Measurements from ENCODE around the gene LRRC72.
A peak's percentile ranks its signal among the peaks of the same experiment; 100 is the strongest.
"Not testable (repeated sequence)": the region's sequence is repeated elsewhere in the genome, so short reads cannot be mapped to it uniquely, and the experiment has no call there.

LRRC72 gene

GRCh38 chr7:16526742-16527540 is at the start of gene LRRC72:
Gene LRRC72 (plus strand): TSS chr7:16526825. CDS start chr7:16526953, 128 bp downstream.
- no peak for DNase-seq (ENCODE audit: low spot score)

DNA sequence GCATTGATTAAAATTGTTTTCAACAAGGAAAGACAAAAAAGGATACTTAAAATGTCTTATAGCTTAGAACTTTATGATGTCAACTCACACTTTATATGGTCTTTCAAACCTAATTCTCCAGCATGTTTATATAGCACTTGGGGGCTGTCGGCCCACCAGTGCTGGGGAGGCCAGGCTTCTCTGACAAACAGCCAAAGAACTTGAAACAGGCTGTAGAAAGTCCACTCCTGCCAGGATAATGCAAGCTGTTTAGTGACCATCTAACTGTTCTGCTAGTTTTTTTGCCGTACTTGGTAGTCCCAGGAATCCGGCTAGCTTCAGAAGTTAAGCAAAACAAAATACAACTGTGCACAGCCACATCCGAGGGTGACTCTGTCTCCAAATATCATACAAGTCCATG is 47.5 kb upstream of the LRRC72 start:
- no peak for DNase-seq (ENCODE audit: low spot score)

GRCh38 chr7:16479591-16479990 is 47.0 kb upstream of the LRRC72 start:
- no peak for DNase-seq (ENCODE audit: low spot score)

DNA sequence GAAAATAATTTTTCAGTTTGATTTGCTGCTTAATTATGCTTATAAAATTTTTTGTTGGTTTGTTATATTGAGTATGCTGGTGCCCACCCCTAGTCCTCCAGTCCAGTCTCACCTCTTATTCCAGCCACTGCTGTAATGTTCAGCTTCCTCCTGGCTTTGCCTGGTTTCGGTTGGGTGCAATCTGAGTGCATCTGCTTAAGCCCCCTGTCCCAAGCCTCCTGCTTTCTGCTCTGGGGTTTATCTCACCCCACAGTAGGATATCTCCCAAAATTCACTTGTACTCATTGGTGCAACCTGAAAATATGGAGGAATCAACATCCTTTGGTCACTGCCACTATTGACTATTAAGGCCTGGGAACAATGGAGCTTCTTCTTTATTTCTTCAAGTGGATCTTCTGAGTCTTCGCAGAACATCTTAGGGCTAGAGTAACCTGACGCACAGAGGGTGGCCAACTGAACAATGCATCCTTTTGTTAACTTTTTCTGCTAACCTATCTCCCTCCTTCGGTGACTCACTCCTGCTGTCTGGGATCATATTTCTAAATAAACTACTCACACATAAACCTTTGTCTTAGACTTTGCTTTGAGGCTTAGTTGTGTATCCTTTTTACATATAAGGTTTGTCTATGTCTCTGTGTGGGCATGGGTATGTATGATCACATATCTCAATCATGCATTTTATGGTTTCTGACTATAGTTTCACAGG is 42.0 kb upstream of the LRRC72 start:
- DNase-seq (ENCODE audit: low spot score), result no peak

DNA sequence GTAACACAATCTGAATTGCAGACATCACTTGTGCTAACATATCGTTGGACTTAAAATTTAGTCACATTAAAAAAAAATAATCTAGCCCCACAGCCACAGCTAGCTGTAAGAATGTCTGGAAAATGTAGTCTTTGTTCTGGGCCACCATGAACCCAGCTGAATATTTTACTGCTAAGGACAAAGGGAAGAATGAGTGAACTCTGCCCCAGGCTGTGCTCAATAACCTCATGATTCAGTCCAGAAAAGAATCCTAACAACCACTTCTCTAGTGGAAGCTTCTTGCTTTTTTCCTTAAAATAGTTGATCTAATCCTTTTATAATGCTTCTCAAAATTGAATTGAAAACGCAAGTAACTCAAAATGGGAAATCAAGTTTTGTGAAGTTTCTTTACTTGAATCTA is 35.5 kb upstream of the LRRC72 start:
- no peak for DNase-seq (ENCODE audit: low spot score)

GRCh38 chr7:16492513-16493062 is 34.0 kb upstream of the LRRC72 start:
- DNase-seq (ENCODE audit: low spot score), result peak; percentile 44

DNA sequence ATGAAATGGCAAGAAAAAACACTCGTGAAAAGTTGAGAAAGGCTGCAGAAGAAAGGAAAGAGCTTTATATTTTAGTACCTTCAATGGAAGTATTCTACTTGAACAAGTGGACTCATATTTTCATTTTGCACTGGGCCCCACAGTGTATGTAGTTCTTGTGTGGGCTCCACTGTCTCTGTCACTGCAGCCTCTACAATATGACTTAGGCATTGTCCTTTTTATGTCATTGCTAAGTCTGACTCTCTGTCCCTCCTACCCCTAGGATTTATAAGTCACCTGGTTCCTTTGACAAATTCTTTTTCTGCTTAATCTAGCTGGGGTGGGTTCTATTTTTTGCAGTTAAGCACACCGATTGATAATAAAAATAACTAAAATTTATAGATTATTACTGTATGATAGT is 33.4 kb upstream of the LRRC72 start:
- DNase-seq (ENCODE audit: low spot score), result no peak

DNA sequence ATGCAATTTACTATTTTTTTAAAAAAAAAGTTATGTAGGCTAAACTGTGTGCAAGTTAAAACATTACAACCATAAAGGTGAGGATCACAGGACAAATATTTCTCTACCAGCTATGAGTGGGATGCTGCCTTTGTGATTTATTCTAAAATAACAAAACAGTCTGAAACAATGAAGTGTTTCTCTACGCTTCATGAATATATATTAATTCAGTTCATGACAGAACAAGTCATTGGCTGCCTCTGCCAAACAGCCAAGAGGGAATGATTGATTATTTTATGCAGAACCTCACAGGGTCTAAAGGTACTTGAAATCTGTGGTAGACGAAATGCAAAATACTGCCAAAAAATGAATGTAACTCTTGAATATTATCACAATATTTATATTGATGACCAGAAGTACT is 32.1 kb upstream of the LRRC72 start:
- no peak for DNase-seq (ENCODE audit: low spot score)

DNA sequence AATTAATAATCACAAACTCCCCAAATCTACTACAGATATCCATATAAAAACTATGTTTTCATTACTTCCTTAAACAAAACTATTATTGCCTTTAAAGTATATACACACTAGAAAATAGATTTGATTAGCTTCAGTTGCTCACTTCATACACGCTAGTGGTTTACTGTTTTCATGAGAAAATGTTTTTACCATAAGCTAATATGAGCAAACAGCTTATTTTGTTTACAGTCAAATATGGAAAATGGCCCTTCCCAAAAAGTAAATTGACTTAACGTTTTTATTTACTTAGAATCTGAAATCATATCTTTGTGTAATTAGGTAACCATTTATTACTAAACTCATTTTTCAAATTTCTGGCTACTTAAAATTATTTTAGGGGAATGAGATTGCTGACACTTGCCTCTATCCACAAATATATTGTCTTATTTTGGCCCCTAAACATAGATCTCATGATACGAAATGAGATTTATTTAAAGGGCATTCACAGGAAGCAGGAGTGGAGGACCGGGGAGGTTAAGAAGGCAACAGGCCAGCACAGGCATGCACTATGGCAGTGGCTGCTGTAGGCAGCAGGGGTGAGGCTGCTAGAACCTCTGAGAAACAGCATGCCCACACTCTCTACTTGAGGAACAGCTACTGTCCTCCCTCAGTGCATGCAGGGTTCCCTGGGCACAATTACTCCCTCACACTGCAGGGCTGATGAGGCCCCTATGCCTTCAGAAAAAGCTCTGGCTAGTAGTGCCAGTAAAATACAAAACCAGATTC is 31.5 kb upstream of the LRRC72 start:
- no peak for DNase-seq (ENCODE audit: low spot score)

DNA sequence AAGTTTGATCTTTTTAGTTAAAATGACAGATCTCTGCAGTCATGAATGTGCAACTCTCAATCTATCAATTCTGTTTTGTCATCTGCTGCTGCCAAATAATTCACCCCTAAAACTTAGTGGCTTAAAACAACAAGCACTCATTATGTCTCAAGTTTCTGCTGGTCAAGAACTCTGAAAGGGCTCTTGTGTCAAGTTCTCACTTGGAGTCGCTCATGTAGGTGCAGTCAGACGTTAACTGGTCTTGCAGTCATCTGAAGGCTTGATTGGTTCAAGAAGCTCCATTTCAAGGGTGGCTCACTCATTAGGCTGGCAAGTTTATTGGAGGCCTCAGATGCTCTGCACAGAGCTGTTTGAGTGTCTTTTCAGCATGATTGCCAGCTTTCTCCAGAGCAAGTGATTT is 28.5 kb upstream of the LRRC72 start:
- no peak for DNase-seq (ENCODE audit: low spot score)

GRCh38 chr7:16502303-16502702 is 24.3 kb upstream of the LRRC72 start:
- DNase-seq (ENCODE audit: low spot score), result no peak

DNA sequence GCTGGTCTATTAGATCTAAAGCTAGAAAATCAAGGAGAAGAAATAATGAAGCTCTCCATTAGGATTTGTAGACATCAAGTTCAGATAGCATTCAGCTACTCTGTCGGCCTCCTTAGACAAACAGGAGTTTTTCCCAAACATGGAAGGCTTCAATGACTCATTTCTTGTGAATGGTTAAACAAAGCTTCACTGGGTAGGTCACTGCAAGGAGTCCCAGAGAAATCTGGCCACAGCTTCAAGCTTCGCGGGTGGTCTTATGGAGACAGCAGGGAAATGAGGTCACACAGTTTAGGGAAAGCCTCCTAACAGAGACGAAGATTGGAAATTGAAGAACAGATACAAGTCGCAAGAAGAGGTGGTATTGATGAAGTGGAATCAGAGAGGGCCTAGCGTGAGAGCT is 22.6 kb upstream of the LRRC72 start:
- DNase-seq (ENCODE audit: low spot score), result no peak

GRCh38 chr7:16506422-16506821 is 20.2 kb upstream of the LRRC72 start:
- DNase-seq (ENCODE audit: low spot score), result not testable (repeated sequence)

DNA sequence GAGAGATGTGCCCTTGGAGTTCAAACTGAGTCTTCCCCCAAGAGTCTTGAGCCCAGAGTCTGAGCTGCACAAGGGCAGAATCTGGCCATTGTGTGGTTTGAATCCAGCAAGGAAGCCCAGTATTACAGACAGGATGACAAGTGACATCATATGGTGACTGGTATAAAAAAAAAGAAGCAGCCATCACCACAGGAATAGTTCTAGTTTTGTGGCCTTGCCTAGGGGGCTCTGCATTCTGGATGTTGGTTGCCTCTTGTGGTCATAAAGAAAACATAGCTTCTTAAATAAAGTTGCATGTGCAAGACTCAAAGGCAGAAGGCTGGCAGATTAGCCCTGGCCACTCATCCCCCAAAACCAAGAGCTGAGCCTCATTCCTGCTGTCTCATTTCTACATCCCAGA is 16.8 kb upstream of the LRRC72 start:
- DNase-seq (ENCODE audit: low spot score), result no peak

DNA sequence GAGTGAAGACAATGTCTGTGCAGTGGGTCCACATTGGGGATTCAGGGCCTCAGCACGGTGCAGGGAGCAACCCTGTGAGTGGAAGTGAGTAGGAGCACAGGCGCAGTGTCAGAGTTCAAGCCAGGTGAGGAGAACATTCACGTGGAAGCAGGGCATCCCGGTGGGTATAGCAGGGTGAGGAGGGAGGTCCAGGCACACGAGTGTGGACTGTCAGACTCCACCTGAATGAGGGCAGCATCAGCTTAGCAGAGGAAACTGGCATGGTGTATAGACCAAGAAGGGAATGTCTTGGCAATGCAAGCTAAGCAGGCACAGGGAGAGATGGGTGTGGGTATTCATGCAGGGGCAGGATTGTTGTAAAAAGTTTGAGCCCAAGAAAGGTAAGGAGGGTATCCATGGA is 15.3 kb upstream of the LRRC72 start:
- DNase-seq (ENCODE audit: low spot score), result no peak

- no peak for DNase-seq (ENCODE audit: low spot score)
These were observed 14.5 kb upstream of the LRRC72 start for GRCh38 chr7:16512097-16512496.

- no peak for DNase-seq (ENCODE audit: low spot score)
These were observed 12.4 kb upstream of the LRRC72 start for GRCh38 chr7:16514271-16514670.

DNA sequence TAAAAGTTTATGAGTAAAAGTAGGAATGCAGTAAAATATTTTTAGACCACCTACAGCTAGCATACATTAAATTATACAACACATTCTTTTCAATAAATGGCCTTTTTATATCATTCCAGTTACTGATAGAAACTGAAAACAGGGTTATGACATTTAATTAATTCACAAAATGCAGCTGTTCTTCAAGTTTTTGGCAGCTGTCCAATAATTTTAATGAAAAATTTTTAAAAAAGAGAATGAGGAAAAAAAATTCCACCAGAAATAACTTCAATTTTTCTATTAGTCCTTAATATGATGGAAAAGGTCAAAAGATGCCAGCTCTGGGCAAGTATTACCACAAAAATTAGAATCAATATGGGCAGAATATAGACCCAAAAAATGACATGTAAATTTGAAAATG is 11.9 kb upstream of the LRRC72 start:
- DNase-seq (ENCODE audit: low spot score), result no peak

DNA sequence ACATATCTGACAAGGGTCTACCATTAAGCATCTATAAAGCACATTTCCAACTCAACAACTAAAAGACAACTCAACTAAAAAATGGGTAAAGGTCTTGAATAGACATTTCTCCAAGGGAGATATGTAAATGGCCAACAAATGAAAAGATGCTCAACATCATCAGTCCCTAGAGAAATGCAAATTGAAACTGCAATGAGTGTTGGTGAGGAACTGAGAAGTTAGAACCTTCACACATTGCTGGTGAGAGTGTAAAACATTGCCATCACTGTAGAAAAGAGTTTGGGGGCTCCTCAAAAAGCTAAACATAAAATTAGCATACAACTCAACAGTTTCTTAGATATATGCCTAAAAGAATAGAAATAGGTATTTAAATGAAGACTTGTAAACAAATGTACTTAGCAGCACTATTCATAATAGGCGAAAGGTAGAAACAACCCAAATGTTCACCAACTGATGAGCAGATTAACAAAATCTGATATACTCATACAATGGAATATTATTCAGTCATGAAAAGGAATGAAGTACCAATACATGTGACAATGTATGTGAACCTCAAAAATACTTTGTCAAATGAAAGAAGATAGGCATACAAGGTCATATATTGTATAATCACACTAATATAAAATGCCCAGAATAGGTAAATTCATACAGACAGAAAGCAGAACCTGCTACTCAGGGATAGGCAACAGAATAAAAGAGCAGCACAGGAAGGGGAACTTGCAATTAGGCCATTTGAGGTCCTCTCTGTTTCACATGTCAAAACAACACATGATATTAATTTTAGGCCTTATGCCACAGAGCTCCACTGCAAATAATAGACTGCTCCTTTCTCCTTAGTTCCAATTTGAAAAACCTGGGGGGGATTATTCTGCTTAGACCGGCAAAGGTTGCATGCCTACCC is 10.6 kb upstream of the LRRC72 start:
- no peak for DNase-seq (ENCODE audit: low spot score)

- DNase-seq (ENCODE audit: low spot score), result not testable (repeated sequence)
These were observed 6.6 kb upstream of the LRRC72 start for GRCh38 chr7:16519985-16520384.

DNA sequence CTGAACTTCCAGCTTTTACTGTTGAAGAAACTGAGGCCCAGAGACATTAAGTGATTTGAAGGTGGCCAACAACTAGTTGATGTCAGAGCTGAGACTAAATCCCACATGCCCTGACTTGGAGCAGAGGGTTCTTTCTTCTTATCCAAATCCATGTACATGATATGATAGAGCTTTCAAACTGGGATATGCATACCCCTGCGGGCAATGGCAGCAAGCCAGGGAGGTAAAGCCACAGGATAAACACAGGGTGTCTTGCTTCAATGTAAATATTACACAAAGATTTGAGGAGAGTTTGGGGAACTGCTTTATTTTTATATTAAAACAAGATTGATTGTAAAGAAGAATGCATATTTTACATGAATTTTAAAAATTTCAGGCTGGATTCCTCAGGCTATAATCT is 2.3 kb upstream of the LRRC72 start:
- DNase-seq (ENCODE audit: low spot score), result no peak

GRCh38 chr7:16528520-16528919 is 1.9 kb downstream of the LRRC72 start:
- DNase-seq (ENCODE audit: low spot score), result no peak
